HepG2 (cell line): ENCODE results near the gene HDAC8. TPM values are rescaled to one million over a fixed set of nuclear protein-coding genes. Genes with fewer than 3 reads are reported as not detected.

Source experiments
- ATAC-seq: fragments of 200-7000 bp; cut with Tn5 transposase; 3 replicates; pipeline ENCODE4 v1.9.1; 2020; ENCODE audit warnings: mild to moderate bottlenecking, moderate library complexity
- BruUV-seq: library from RNA; stranded (reverse); fragments of 400-500 nt; replicated peaks from 2 replicates; lab custom pipeline; 2021; lab: Mats Ljungman, UMichigan
- CTCF ChIA-PET: fragments of 300-600 bp; formaldehyde crosslinking; extraction: SDS; loops from one replicate; lab custom pipeline; 2021; ENCODE audit warnings: low total read pairs, inconsistent platforms, low intra/inter-chr PET ratio; lab: Yijun Ruan, JAX
- POLR2A ChIA-PET: fragments of 350-600 bp; sonication (Branson Sonifier 250); formaldehyde crosslinking; loops from one replicate; lab custom pipeline; 2020; ENCODE audit warnings: antibody characterized with exemption, inconsistent platforms; lab: Yijun Ruan, JAX
- DNase-seq: peaks from one replicate; pipeline ENCODE4 v3.0.0-alpha.2; 2015; ENCODE audit warnings: low spot score
- FAIRE-seq: peaks from 3 replicates; lab custom pipeline; 2011; peaks lifted over from hg19 to GRCh38; lab: Jason Lieb, UNC
- H2AFZ ChIP-seq: one replicate; pipeline ENCODE4 v1.6.1; 2011; ENCODE audit warnings: low read length, inconsistent platforms
- H3K27ac ChIP-seq: fragments of 300-600 bp; 3 replicates; pipeline ENCODE4 v1.8.0; 2011; ENCODE audit warnings: mixed run types, mild to moderate bottlenecking, mixed read lengths, low read length, inconsistent platforms; ENCODE audit not compliant: insufficient read depth; ENCODE audit errors: extremely low read length
- H3K27me3 ChIP-seq, 2 experiments: fragments of 200-600 bp in 1 of 2; 2 replicates in 1 of 2; 3 replicates in 1 of 2; pipeline versions ENCODE4 v1.6.0 to v1.8.0; 2011; ENCODE audit warnings: low read length in 2 of 2, mild to moderate bottlenecking in 2 of 2, moderate library complexity in 2 of 2, inconsistent platforms in 1 of 2; ENCODE audit not compliant: insufficient read depth in 2 of 2, control insufficient read depth in 1 of 2
- H3K36me3 ChIP-seq, 2 experiments: fragments of 200-600 bp in 1 of 2; replicated peaks in 1 of 2; 2 replicates in 1 of 2; 3 replicates in 1 of 2; pipeline versions ENCODE4 v1.5.1 to v1.8.0; 2011; ENCODE audit warnings: low read length in 2 of 2, inconsistent platforms in 1 of 2; ENCODE audit not compliant: insufficient read depth in 2 of 2, control insufficient read depth in 1 of 2
- H3K4me1 ChIP-seq: 2 replicates; pipeline ENCODE4 v1.5.1; 2012; ENCODE audit warnings: low read length, inconsistent platforms; ENCODE audit not compliant: insufficient read depth
- H3K4me2 ChIP-seq: 2 replicates; pipeline ENCODE4 v1.6.0; 2011; ENCODE audit warnings: low read depth, low read length, inconsistent platforms
- H3K4me3 ChIP-seq, 3 experiments: fragments of 200-600 bp in 1 of 3; sonication (generic), shearing (Covaris generic) in 1 of 3; replicated peaks in 1 of 3; 2 replicates each; pipeline ENCODE4 v1.5.1; 2011 to 2016; ENCODE audit warnings: low read length in 3 of 3, inconsistent platforms in 2 of 3, low read depth in 2 of 3, mild to moderate bottlenecking in 2 of 3, control low read depth in 1 of 3, mixed read lengths in 1 of 3; ENCODE audit not compliant: insufficient read depth in 1 of 3
- H3K79me2 ChIP-seq: one replicate; pipeline ENCODE4 v1.6.1; 2011; ENCODE audit warnings: low read length, inconsistent platforms; ENCODE audit not compliant: insufficient read depth
- H3K9ac ChIP-seq: 2 replicates; pipeline ENCODE4 v1.6.0; 2011; ENCODE audit warnings: mild to moderate bottlenecking, low read depth, low read length, inconsistent platforms; ENCODE audit not compliant: insufficient read depth
- H3K9me3 ChIP-seq: 2 replicates; pipeline ENCODE4 v1.5.1; 2012; ENCODE audit warnings: mild to moderate bottlenecking, low read length
- H4K20me1 ChIP-seq: 2 replicates; pipeline ENCODE4 v1.6.0; 2011; ENCODE audit warnings: inconsistent platforms, mild to moderate bottlenecking, low read length, moderate library complexity; ENCODE audit not compliant: insufficient read depth
- CHD4 ChIP-seq: fragments of 200-600 bp; sonication (generic); IDR thresholded peaks from 2 replicates; pipeline ENCODE4 v1.7.0; 2017; ENCODE audit warnings: mild to moderate bottlenecking, low read length, borderline replicate concordance
- TEF ChIP-seq: sonication (generic); formaldehyde crosslinking; IDR thresholded peaks from 2 replicates; pipeline ENCODE4 v1.5.0; 2020; ENCODE audit warnings: missing genetic modification reagents
- ZFP62 ChIP-seq: sonication (generic); formaldehyde crosslinking; IDR thresholded peaks from 2 replicates; pipeline ENCODE4 v1.4.0; 2020; ENCODE audit warnings: missing genetic modification reagents
- ZNF781 ChIP-seq: sonication (generic); formaldehyde crosslinking; IDR thresholded peaks from 2 replicates; pipeline ENCODE4 v1.5.1; 2020; ENCODE audit warnings: borderline replicate concordance, mild to moderate bottlenecking, missing genetic modification reagents; ENCODE audit errors: not compliant biosample characterization
- WGBS: methylation state at CpG from one replicate; pipeline ENCODE4 v1.1.6; 2017; ENCODE audit warnings: low lambda C conversion rate; 5-methylcytosine and 5-hydroxymethylcytosine counted together
- in situ Hi-C: cut with HindIII; loops from 2 replicates; pipeline ENCODE4 v1.10.0; 2017; ENCODE audit warnings: low pct_unique_long_range_greater_than_20kb; ENCODE audit not compliant: extremely low pct_ligation_motif_present
- intact Hi-C: fragments of 100-400 bp; cut with micrococcal nuclease; formaldehyde crosslinking; loops from one replicate; pipeline ENCODE4 v1.10.0; 2022; ENCODE audit not compliant: unreplicated experiment
- polyA plus RNA-seq, 8 experiments: library from polyadenylated mRNA; depleted of rRNA in 3 of 8; stranded (reverse) in 7 of 8; unstranded in 1 of 8; fragments of >200 nt; fragmentation: Illumina TruSeq in 4 of 8; extraction: Trizol in 4 of 8; gene quantifications; 2 replicates each; pipeline versions ENCODE4 v1.2.1 to v1.2.3, GENCODE V29; 2011 to 2016; ENCODE audit warnings: low read depth in 4 of 8, missing spikeins in 1 of 8, mixed read lengths in 1 of 8; ENCODE audit not compliant: insufficient read depth in 1 of 8
- total RNA-seq, 5 experiments: library from RNA; depleted of rRNA; stranded (reverse); fragments of >200 nt; fragmentation: Illumina TruSeq; extraction: Trizol; gene quantifications; 2 replicates each; pipeline ENCODE4 v1.2.3, GENCODE V29; 2016; ENCODE audit warnings: low read depth in 1 of 5
- TF ChIP-seq, protein P1 (sequence below): sonication (generic); formaldehyde crosslinking; IDR thresholded peaks from 2 replicates; pipeline ENCODE4 v1.5.0; 2020; ENCODE audit warnings: mild to moderate bottlenecking, missing genetic modification reagents, moderate library complexity
- TF ChIP-seq, protein P2 (sequence below): sonication (generic); formaldehyde crosslinking; IDR thresholded peaks from 2 replicates; pipeline ENCODE4 v1.5.0; 2020; ENCODE audit warnings: missing genetic modification reagents, mild to moderate bottlenecking, borderline replicate concordance
- TF ChIP-seq, protein P3 (sequence below): conservative IDR thresholded peaks from 2 replicates; pipeline ENCODE4 v1.6.1; 2018; ENCODE audit warnings: missing genetic modification reagents

HDAC8 gene
- total and polyA plus RNA-seq, 2 of the 13 experiments (the other 11 are each of a cell fraction or from before 2014, with no cell fraction given), result 13.7 to 28.6 TPM

- no peaks in the 10 kb centered on the region for H3K27me3 ChIP-seq
- no peak overlapping the region for H3K9ac ChIP-seq
- BruUV-seq, result no TSS peak
- intact Hi-C loops, result no loop called here
- H3K9me3 ChIP-seq, result no peaks in the 10 kb centered on the region
- CTCF ChIA-PET, result no interaction called here
- no peaks in the 10 kb centered on the region for H3K79me2 ChIP-seq
- peak; percentile 2 for DNase-seq
- ATAC-seq, result peak; percentile 37; the same call in 2 of the 3 replicates
- POLR2A ChIA-PET, result no interaction called here
- H2AFZ ChIP-seq, result no peak overlapping the region
- no peak for TF ChIP-seq CHD4
- TF ChIP-seq, protein P1, sequence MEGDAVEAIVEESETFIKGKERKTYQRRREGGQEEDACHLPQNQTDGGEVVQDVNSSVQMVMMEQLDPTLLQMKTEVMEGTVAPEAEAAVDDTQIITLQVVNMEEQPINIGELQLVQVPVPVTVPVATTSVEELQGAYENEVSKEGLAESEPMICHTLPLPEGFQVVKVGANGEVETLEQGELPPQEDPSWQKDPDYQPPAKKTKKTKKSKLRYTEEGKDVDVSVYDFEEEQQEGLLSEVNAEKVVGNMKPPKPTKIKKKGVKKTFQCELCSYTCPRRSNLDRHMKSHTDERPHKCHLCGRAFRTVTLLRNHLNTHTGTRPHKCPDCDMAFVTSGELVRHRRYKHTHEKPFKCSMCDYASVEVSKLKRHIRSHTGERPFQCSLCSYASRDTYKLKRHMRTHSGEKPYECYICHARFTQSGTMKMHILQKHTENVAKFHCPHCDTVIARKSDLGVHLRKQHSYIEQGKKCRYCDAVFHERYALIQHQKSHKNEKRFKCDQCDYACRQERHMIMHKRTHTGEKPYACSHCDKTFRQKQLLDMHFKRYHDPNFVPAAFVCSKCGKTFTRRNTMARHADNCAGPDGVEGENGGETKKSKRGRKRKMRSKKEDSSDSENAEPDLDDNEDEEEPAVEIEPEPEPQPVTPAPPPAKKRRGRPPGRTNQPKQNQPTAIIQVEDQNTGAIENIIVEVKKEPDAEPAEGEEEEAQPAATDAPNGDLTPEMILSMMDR (CRISPR knock-in tag), result peak; percentile 24
- H3K36me3 ChIP-seq, result no peaks in the 10 kb centered on the region
- in situ Hi-C loops, result loop anchor here (10.0 kb wide), 1 partner anchor 241 kb away; the partner anchor contains the start of gene CITED1
- no peak overlapping the region for H3K4me2 ChIP-seq
- no peaks in the 10 kb centered on the region for H3K4me1 ChIP-seq
- H3K27ac ChIP-seq, result no peak overlapping the region
- no peaks in the 10 kb centered on the region for H4K20me1 ChIP-seq
- peak; percentile 55 for FAIRE-seq
- H3K4me3 ChIP-seq, result no peak overlapping the region
Measured at GRCh38 chrX:72545990-72546389, 26.7 kb downstream of the HDAC8 start.

DNA sequence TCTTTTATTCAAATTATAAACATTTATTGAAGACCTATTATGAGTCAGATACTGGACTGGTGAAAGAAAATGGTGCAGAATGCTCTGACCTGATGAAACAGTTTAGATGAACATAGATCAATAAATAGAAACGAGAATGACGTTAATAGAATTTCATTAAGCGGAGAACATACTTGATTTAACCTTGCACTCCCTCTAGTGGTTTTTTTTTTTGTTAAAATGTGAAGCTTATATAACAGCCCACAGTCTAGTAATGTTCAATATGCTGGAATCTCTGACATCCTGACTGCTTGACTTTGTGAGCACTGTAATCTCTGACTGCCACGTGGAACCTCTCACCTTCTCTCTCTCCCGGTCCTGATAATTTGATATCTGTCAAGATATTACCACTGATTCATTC is 32.3 kb downstream of the HDAC8 start:
- Histone ChIP-seq H3K27me3 (no peaks in the 10 kb centered on the region), H3K79me2 (no peaks in the 10 kb centered on the region), H2AFZ (no peak overlapping the region), H3K4me1 (no peaks in the 10 kb centered on the region), H3K9ac (no peak overlapping the region), H3K4me3 (no peak overlapping the region), H3K4me2 (no peak overlapping the region), H3K27ac (no peak overlapping the region), H3K9me3 (no peaks in the 10 kb centered on the region), H4K20me1 (no peaks in the 10 kb centered on the region), H3K36me3 (no peaks in the 10 kb centered on the region)
- CTCF ChIA-PET, result interaction anchor here (1.1 to 1.8 kb wide), 2 partner anchors 242 to 295 kb away, joined by 6 read pairs; no protein-coding TSS in a partner anchor
- in situ Hi-C loops, result loop anchor here (10.0 kb wide), 1 partner anchor 236 kb away; the partner anchor contains the start of gene CITED1
- FAIRE-seq, result no peak
- POLR2A ChIA-PET, result no interaction called here
- peak; percentile 9 for DNase-seq
- intact Hi-C loops, result loop anchor here (1.0 kb wide), 1 partner anchor 242 kb away; no protein-coding TSS in a partner anchor
- no peak for ATAC-seq
- no TSS peak for BruUV-seq
- WGBS, result 67% methylated on average over 5 of the region's 5 CpGs
- TF ChIP-seq ZNF781 (no peak), TEF (CRISPR knock-in tag) (peak; percentile 56; the same call in 1 of the 2 replicates), ZFP62 (no peak)
- TF ChIP-seq, protein P2, sequence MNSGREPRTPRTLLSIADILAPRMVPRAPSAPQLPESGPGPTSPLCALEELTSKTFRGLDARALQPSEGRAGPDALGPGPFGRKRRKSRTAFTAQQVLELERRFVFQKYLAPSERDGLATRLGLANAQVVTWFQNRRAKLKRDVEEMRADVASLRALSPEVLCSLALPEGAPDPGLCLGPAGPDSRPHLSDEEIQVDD (CRISPR knock-in tag), result no peak
- TF ChIP-seq, protein P1 (CRISPR knock-in tag), result peak; percentile 34; the same call in 1 of the 2 replicates
- TF ChIP-seq, protein P3, sequence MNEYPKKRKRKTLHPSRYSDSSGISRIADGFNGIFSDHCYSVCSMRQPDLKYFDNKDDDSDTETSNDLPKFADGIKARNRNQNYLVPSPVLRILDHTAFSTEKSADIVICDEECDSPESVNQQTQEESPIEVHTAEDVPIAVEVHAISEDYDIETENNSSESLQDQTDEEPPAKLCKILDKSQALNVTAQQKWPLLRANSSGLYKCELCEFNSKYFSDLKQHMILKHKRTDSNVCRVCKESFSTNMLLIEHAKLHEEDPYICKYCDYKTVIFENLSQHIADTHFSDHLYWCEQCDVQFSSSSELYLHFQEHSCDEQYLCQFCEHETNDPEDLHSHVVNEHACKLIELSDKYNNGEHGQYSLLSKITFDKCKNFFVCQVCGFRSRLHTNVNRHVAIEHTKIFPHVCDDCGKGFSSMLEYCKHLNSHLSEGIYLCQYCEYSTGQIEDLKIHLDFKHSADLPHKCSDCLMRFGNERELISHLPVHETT (CRISPR knock-in tag), result no peak
